Fibroblast of lung (primary cell): ENCODE measurements around the gene BGN. TPM values are rescaled to one million over a fixed set of nuclear protein-coding genes. Genes with fewer than 3 reads are reported as not detected.

ENCODE experiments used
- DNase-seq, 2 donors: peaks; one replicate each; pipeline versions ENCODE4 v3.0.0 to v3.0.0-alpha.2; 2010; ENCODE audit warnings: low read depth in 2 of 2
- H2AFZ ChIP-seq: 2 replicates; pipeline ENCODE4 v1.5.1; 2012; ENCODE audit warnings: low read length, control low read depth, inconsistent platforms
- H3K27ac ChIP-seq: 2 replicates; pipeline ENCODE4 v1.5.1; 2011; ENCODE audit warnings: low read length, control low read depth; ENCODE audit not compliant: insufficient read depth
- H3K27me3 ChIP-seq: 2 replicates; pipeline ENCODE4 v1.5.1; 2011; ENCODE audit warnings: mild to moderate bottlenecking, low read length; ENCODE audit not compliant: control insufficient read depth, insufficient read depth
- H3K36me3 ChIP-seq: 2 replicates; pipeline ENCODE4 v1.5.1; 2011; ENCODE audit warnings: low read length; ENCODE audit not compliant: control insufficient read depth, insufficient read depth
- H3K4me1 ChIP-seq: 2 replicates; pipeline ENCODE4 v1.5.1; 2011; ENCODE audit warnings: low read length; ENCODE audit not compliant: control insufficient read depth, insufficient read depth; ENCODE audit errors: extremely low read depth
- H3K4me2 ChIP-seq: 2 replicates; pipeline ENCODE4 v1.5.1; 2011; ENCODE audit warnings: low read length, control low read depth; ENCODE audit not compliant: insufficient read depth; ENCODE audit errors: extremely low read depth
- H3K4me3 ChIP-seq, 4 experiments: fragments of 200-600 bp in 1 of 4; sonication (generic) in 1 of 4; replicated peaks in 1 of 4; 2 replicates each; pipeline ENCODE4 v1.5.1; 2011 to 2016; ENCODE audit warnings: low read length in 4 of 4, low read depth in 3 of 4, mild to moderate bottlenecking in 3 of 4, control low read depth in 2 of 4, inconsistent platforms in 1 of 4, mixed read lengths in 1 of 4; ENCODE audit not compliant: insufficient read depth in 1 of 4; ENCODE audit errors: control extremely low read depth in 1 of 4
- H3K79me2 ChIP-seq: 2 replicates; pipeline ENCODE4 v1.5.1; 2012; ENCODE audit warnings: mild to moderate bottlenecking, low read length, inconsistent platforms; ENCODE audit not compliant: control insufficient read depth, insufficient read depth
- H3K9ac ChIP-seq: 2 replicates; pipeline ENCODE4 v1.5.1; 2011; ENCODE audit warnings: mild to moderate bottlenecking, low read length, control low read depth; ENCODE audit not compliant: insufficient read depth
- H3K9me3 ChIP-seq: 2 replicates; pipeline ENCODE4 v1.5.1; 2012; ENCODE audit warnings: low read depth, low read length; ENCODE audit not compliant: control insufficient read depth, insufficient read depth
- H4K20me1 ChIP-seq: 2 replicates; pipeline ENCODE4 v1.5.1; 2011; ENCODE audit warnings: low read length; ENCODE audit not compliant: control insufficient read depth, insufficient read depth; ENCODE audit errors: extremely low read depth
- EZH2 ChIP-seq: IDR thresholded peaks from 2 replicates; pipeline ENCODE4 v1.5.1; 2012; ENCODE audit warnings: low read length, control low read depth, mild to moderate bottlenecking; ENCODE audit errors: missing control alignments
- polyA plus RNA-seq, 2 donors: library from polyadenylated mRNA; depleted of rRNA in 1 of 2; stranded (reverse) in 1 of 2; unstranded in 1 of 2; fragments of >200 nt; gene quantifications; 2 replicates each; pipeline ENCODE4 v1.2.1, GENCODE V29; 2011 to 2012; ENCODE audit warnings: missing spikeins in 1 of 2
- total RNA-seq: library from RNA; depleted of rRNA; stranded (reverse); fragments of >200 nt; gene quantifications from 2 replicates; pipeline ENCODE4 v1.2.1, GENCODE V29; 2014
- TF ChIP-seq, protein P1 (sequence below), 2 donors: IDR thresholded peaks in 1 of 2; conservative IDR thresholded peaks in 1 of 2; 1 replicate in 1 of 2; 2 replicates in 1 of 2; pipeline ENCODE4 v1.5.1; 2011 to 2012; ENCODE audit warnings: low read length in 2 of 2, control low read depth in 1 of 2, inconsistent platforms in 1 of 2, low read depth in 1 of 2, mild to moderate bottlenecking in 1 of 2

The BGN gene
- total and polyA plus RNA-seq, 2 donors (not counting 1 experiment from before 2014, with no cell fraction given) = 10.1 to 61.7 TPM

DNA sequence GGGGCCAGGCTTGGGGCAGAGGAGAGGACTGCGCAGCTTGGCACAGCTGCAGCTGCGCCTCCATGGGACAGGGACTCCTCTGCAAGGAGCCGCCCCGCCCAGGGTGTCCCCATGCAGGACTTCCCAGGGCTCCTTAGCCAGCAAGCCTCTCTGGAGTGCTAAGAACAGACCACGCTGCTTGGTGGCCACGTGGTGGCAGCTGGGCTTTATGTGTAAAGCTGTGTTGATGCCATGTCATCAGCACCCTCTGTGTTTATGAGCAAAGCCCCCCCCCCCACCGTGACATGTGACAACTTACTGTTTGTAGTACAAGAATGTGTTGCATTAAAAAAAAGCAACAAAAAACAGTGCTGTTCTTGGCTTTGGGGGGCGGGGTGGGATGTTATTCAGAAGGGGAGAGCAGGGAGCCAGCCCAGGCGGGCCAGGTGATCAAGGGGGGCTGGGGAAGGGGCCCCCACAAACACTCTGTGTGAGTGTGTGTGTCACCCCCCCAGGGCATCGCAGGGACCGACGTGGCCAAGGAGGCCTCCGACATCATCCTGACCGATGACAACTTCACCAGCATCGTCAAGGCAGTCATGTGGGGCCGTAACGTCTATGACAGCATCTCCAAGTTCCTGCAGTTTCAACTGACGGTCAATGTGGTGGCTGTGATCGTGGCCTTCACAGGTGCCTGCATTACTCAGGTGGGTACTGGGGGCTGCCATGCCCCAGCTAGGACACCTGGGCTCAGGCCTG is 63.0 kb downstream of the BGN start:
- Histone ChIP-seq H4K20me1 (no peaks in the 10 kb centered on the region), H3K4me1 (no peaks in the 10 kb centered on the region), H3K36me3 (no peaks in the 10 kb centered on the region), H3K79me2 (no peaks in the 10 kb centered on the region), H3K9ac (no peak overlapping the region), H3K9me3 (no peaks in the 10 kb centered on the region), H3K4me2 (no peak overlapping the region), H3K27ac (no peak overlapping the region), H2AFZ (no peak overlapping the region), H3K27me3 (no peaks in the 10 kb centered on the region), H3K4me3 (no peak overlapping the region)
- no peak for DNase-seq
- TF ChIP-seq, protein P1, sequence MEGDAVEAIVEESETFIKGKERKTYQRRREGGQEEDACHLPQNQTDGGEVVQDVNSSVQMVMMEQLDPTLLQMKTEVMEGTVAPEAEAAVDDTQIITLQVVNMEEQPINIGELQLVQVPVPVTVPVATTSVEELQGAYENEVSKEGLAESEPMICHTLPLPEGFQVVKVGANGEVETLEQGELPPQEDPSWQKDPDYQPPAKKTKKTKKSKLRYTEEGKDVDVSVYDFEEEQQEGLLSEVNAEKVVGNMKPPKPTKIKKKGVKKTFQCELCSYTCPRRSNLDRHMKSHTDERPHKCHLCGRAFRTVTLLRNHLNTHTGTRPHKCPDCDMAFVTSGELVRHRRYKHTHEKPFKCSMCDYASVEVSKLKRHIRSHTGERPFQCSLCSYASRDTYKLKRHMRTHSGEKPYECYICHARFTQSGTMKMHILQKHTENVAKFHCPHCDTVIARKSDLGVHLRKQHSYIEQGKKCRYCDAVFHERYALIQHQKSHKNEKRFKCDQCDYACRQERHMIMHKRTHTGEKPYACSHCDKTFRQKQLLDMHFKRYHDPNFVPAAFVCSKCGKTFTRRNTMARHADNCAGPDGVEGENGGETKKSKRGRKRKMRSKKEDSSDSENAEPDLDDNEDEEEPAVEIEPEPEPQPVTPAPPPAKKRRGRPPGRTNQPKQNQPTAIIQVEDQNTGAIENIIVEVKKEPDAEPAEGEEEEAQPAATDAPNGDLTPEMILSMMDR (conservative IDR thresholded peaks at IDR 0.05 in 1 of 2, IDR thresholded peaks at IDR 0.05 in 1 of 2; ENCODE audit: low read depth in 1 of 2, low read length in 2 of 2) = no peak
- no peak for TF ChIP-seq EZH2

Other genes with a start within 250 kb of the BGN start
- gene PNMA6F, start 173.2 kb upstream of the BGN start, total RNA-seq = not detected in 2 replicates
- not detected in 2 replicates for gene PNMA6F, start 173.2 kb upstream of the BGN start, polyA plus RNA-seq
- 6.2 and 6.3 TPM in 2 replicates for gene ZNF275, start 160.8 kb upstream of the BGN start, total RNA-seq
- gene ZNF275, start 160.8 kb upstream of the BGN start, polyA plus RNA-seq = 11.7 and 12.2 TPM in 2 replicates
- gene PNMA6E, start 93.6 kb upstream of the BGN start, total RNA-seq = not detected in 2 replicates
- not detected in 2 replicates for gene PNMA6E, start 93.6 kb upstream of the BGN start, polyA plus RNA-seq
- 0.17 and 0.26 TPM in 2 replicates for gene ZFP92, start 83.5 kb upstream of the BGN start, total RNA-seq
- 0.06 and 0.09 TPM in 2 replicates for gene ZFP92, start 83.5 kb upstream of the BGN start, polyA plus RNA-seq
- 1.8 and 3.1 TPM in 2 replicates for gene TREX2, start 48.9 kb upstream of the BGN start, total RNA-seq
- 0.08 TPM in 1 of 2 replicates, not detected in the other for gene TREX2, start 48.9 kb upstream of the BGN start, polyA plus RNA-seq
- gene HAUS7, start 24.4 kb upstream of the BGN start, total RNA-seq = 7.3 and 10.5 TPM in 2 replicates
- 10.4 and 17.1 TPM in 2 replicates for gene HAUS7, start 24.4 kb upstream of the BGN start, polyA plus RNA-seq
- gene ATP2B3, start 22.7 kb downstream of the BGN start, total RNA-seq = not detected in 2 replicates
- gene ATP2B3, start 22.7 kb downstream of the BGN start, polyA plus RNA-seq = not detected in 2 replicates
- gene CCNQ, start 104.2 kb downstream of the BGN start, total RNA-seq = 24.4 and 28.2 TPM in 2 replicates
- gene CCNQ, start 104.2 kb downstream of the BGN start, polyA plus RNA-seq = 19.9 and 22.8 TPM in 2 replicates
- gene DUSP9, start 152.2 kb downstream of the BGN start, total RNA-seq = under 0.01 TPM in 1 of 2 replicates, not detected in the other
- not detected in 2 replicates for gene DUSP9, start 152.2 kb downstream of the BGN start, polyA plus RNA-seq
- gene PNCK, start 178.8 kb downstream of the BGN start, total RNA-seq = 0.26 and 0.33 TPM in 2 replicates
- gene PNCK, start 178.8 kb downstream of the BGN start, polyA plus RNA-seq = 0.08 TPM in 1 of 2 replicates, not detected in the other
- gene SLC6A8, start 192.9 kb downstream of the BGN start, total RNA-seq = 9.8 and 11.1 TPM in 2 replicates
- 7.7 and 13.2 TPM in 2 replicates for gene SLC6A8, start 192.9 kb downstream of the BGN start, polyA plus RNA-seq
- gene BCAP31, start 229.4 kb downstream of the BGN start, total RNA-seq = 94.8 and 133 TPM in 2 replicates
- gene BCAP31, start 229.4 kb downstream of the BGN start, polyA plus RNA-seq = 94.0 and 114 TPM in 2 replicates
- 6.9 and 12.7 TPM in 2 replicates for gene ABCD1, start 229.9 kb downstream of the BGN start, total RNA-seq
- gene ABCD1, start 229.9 kb downstream of the BGN start, polyA plus RNA-seq = 4.0 and 4.6 TPM in 2 replicates